HTR-8/SVneo (cell line): ENCODE data around the gene REEP6.
"Not testable (repeated sequence)": the region's sequence is repeated elsewhere in the genome, so short reads cannot be mapped to it uniquely, and the experiment has no call there.

Experiments
- DNase-seq: peaks from one replicate; pipeline ENCODE4 v3.0.0; 2011; ENCODE audit warnings: low spot score, mixed read lengths; ENCODE audit not compliant: insufficient read length
- FAIRE-seq: peaks from 2 replicates; lab custom pipeline; 2011; peaks lifted over from hg19 to GRCh38; lab: Jason Lieb, UNC

The REEP6 gene

GRCh38 chr19:1521636-1522035, 30.7 kb downstream of the REEP6 start:
- FAIRE-seq, result no peak

GRCh38 chr19:1522061-1522460, 31.1 kb downstream of the REEP6 start:
- DNase-seq (no peak), FAIRE-seq (no peak)

More at GRCh38 chr19:1521636-1522035, 30.7 kb downstream of the REEP6 start:
- DNase-seq, result no peak

GRCh38 chr19:1522838-1523237, 31.9 kb downstream of the REEP6 start:
- DNase-seq (no peak), FAIRE-seq (no peak)

DNA sequence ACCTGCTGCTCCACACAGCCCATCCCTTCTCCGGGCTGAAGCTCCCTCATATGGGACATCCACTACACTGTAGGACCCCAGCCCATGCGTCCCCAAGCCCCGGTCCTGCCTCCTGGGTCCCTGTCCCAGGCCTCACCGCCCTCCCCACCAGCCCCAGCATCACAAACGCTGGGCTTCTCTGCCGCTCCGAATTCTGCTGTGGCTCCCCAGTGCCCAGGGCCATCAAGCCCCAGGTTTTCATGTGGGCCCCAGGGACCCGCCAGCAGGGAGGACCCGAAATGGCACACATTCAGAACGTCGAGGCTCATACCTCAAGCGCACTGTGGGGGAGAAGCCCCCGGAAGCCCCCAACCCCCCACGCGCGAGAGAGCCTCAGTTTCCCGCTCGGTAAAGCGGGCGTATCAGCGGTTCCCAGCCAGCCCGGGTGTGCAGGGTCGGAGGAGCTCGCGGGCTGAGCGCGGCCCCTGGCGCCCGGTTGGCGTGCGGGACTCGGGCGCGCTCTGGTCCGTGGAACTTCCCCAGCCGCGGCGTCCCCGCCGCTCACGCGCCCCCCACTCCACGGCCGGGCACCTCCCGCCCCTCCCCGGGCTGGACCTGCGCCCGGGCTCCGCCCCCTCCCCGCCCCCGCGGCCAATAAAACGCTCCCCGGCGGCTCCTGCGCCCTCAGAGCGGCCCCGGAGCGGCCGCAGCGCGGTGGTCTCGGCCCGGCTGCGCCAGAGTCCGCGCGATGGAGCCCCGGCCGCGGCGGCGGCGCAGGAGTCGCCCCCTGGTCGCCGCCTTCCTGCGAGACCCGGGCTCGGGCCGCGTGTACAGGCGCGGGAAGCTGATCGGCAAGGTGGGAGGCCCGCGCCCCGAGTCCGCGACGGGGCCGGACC, 32.7 kb downstream of the REEP6 start, which contains the start of gene PLK5:
TSS of gene PLK5 (plus strand) at position 666 of the 875 bp plus-strand sequence. CDS start 2,920 bp downstream, outside the sequence.
- DNase-seq (no peak), FAIRE-seq (no peak)

DNA sequence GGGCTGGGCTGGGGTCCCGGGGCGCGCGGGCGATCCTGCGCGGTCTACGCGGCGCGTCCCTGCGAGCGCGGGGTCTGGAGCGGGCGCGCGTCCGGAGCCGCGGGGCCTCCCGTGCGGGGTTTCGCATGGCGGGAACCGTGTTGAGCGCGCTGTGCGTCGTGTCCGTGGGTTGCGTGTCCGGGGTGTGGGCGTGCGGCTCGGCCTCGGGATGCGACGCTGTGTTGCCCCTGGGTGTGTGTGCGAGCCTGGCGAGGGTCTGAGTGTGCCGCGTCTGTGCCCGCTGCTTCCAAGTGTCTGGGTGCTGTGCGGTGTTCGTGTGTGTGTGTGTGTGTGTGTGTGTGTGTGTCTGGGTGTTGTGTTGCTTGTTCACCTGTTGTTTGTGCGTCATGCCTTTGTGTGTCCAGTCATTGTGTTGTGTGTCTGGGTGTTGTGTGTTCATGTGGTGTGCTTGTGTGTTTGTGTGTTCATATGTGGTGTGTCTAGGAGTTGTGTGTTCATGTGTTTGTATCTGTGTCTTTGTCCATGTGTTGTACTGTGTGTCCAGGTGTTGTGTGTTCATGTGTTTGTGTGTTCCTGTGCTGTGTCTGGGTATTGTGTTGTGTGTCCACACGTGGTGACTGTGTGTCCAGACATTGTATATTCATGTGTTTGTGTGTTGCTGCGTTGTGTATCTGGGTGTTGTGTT, 33.4 kb downstream of the REEP6 start:
- no peak for DNase-seq
- FAIRE-seq, result peak; percentile 54

- DNase-seq (no peak), FAIRE-seq (peak; percentile 90)
These were observed 34.0 kb downstream of the REEP6 start for GRCh38 chr19:1524972-1525325.

GRCh38 chr19:1525343-1525742, 34.4 kb downstream of the REEP6 start:
- DNase-seq (no peak), FAIRE-seq (no peak)

GRCh38 chr19:1526066-1526778, 35.2 kb downstream of the REEP6 start:
- DNase-seq (no peak), FAIRE-seq (no peak)

DNA sequence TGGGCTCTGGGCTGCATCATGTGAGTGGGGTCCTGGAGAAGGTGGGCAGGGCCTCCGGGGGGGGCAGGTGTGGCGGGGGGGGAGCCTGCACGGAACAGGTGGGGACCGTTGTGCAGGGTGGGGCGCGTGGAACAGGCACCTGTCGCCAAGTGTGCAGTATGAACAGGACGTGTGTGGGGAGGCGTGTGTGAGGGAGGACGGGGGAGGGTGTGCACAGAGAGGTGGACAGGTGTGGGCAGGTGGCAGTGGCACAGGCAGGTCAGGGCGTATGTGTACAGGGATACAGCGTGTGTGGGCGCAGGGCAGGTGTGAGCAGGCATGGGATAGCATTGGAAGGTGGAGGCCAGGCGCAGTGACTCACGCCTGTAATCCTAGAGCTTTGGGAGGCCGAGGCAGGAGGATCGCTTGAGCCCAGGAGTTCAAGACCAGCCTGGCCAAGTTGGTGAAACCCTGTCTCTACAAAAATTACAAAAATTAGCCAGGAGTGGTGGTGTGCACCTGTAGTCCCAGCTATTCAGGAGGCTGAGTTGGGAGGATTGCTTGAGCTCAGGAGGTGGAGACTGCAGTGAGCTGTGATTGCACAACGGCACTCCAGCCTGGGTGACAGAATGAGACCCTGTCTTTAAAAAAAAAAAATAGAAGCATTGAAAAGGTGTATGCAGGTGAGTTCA, 36.1 kb downstream of the REEP6 start:
- no peak for DNase-seq
- FAIRE-seq, result no peak

- FAIRE-seq, result no peak
- no peak for DNase-seq
These were observed 36.8 kb downstream of the REEP6 start for GRCh38 chr19:1527650-1528309.

GRCh38 chr19:1528596-1529429, 37.8 kb downstream of the REEP6 start:
- DNase-seq (no peak), FAIRE-seq (no peak)

DNA sequence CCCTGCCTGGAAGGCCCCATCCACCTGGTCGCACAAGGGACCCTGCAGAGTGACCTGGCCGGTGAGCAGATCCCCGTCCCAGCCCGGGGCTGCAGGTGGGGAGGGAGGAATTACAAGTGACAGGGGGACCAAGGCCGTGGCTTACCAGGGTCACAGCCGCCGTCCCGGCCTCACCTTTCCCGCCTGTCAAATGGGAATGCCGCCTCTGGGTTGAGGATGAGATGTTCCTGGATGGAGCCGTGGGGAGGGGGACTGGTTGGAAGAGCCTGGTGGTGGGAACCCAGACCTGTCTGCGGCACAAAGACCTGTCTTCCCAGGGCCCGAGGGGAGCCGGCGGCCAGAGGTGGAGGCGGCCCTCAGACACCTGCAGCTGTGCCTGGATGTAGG, 38.4 kb downstream of the REEP6 start:
- FAIRE-seq (no peak), DNase-seq (no peak)

DNA sequence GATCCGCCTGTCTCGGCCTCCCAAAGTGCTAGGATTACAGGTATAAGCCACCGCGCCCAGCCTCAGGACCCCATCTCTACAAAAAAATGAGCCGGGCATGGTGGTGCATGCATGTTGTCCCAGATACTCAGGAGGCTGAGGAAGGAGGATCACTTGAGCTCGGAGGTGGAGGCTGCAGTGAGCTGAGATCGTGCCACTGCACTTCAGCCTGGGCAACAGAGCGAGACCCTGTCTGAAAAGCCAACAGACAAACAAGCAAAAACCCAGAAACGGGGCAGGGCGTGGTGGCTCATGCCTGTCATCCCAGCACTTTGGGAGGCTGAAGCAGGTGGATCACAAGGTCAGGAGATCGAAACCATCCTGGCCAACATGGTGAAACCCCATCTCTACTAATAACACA, 39.9 kb downstream of the REEP6 start:
- DNase-seq, FAIRE-seq: not testable (repeated sequence)

DNA sequence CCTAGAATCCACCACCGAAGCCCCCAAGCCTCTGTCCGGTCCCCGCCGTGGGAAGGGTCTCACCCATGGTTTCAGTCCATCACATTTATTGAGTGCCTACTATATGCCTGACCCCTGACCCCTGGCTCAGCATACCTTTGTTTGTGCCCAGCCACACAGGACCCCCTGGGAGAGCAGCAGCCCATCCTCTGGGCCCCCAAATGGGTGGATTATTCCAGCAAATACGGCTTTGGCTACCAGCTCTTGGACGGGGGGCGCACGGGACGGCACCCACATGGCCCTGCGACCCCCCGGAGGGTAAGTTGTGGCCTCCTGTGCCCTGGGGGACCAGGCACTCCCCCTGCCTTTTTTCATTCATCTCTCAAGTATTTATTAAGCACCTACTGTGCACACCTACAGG, 40.6 kb downstream of the REEP6 start:
- FAIRE-seq (no peak), DNase-seq (no peak)

GRCh38 chr19:1532003-1532402, 41.0 kb downstream of the REEP6 start:
- FAIRE-seq (no peak), DNase-seq (no peak)

GRCh38 chr19:1533510-1534150, 42.6 kb downstream of the REEP6 start:
- FAIRE-seq, result no peak

GRCh38 chr19:1534972-1535371, 44.0 kb downstream of the REEP6 start:
- no peak for DNase-seq
- FAIRE-seq, result no peak

More at GRCh38 chr19:1533510-1534150, 42.6 kb downstream of the REEP6 start:
- DNase-seq, result no peak

GRCh38 chr19:1535699-1536098, 44.7 kb downstream of the REEP6 start:
- not testable (repeated sequence) for FAIRE-seq, DNase-seq
